ENCODE results near the gene RNF2.
"Not testable (repeated sequence)": the region's sequence is repeated elsewhere in the genome, so short reads cannot be mapped to it uniquely, and the experiment has no call there.

RNF2 gene
- 28.1 to 30.9 reads per million in 2 donors for total RNA-seq

- DNase-seq = peak; percentile 79
Observed at GRCh38 chr1:185044981-185045813, at the start of gene RNF2. Gene RNF2, plus strand, starts transcription at chr1:185045558. Its CDS starts 41,996 bp downstream, at chr1:185087554.

GRCh38 chr1:184999974-185000373 is 45.4 kb upstream of the RNF2 start:
- DNase-seq = not testable (repeated sequence)

- DNase-seq = not testable (repeated sequence)
Observed at GRCh38 chr1:185001312-185001880, 44.0 kb upstream of the RNF2 start.

- DNase-seq = no peak
Observed at GRCh38 chr1:185008838-185009237, 36.5 kb upstream of the RNF2 start.

GRCh38 chr1:185010361-185010760 is 35.0 kb upstream of the RNF2 start:
- DNase-seq = no peak

- no peak for DNase-seq
Observed at GRCh38 chr1:185014941-185015340, 30.4 kb upstream of the RNF2 start.

GRCh38 chr1:185015631-185016030 is 29.7 kb upstream of the RNF2 start:
- DNase-seq = no peak

- DNase-seq = no peak
Observed at GRCh38 chr1:185016880-185017279, 28.5 kb upstream of the RNF2 start.

GRCh38 chr1:185017338-185017737 is 28.0 kb upstream of the RNF2 start:
- no peak for DNase-seq

GRCh38 chr1:185017966-185018365 is 27.4 kb upstream of the RNF2 start:
- no peak for DNase-seq

- DNase-seq = no peak
Observed at GRCh38 chr1:185027252-185027882, 18.0 kb upstream of the RNF2 start.

- DNase-seq = no peak
Observed at GRCh38 chr1:185033686-185034085, 11.7 kb upstream of the RNF2 start.

- DNase-seq = no peak
Observed at GRCh38 chr1:185035258-185035657, 10.1 kb upstream of the RNF2 start.

GRCh38 chr1:185038813-185039376 is 6.5 kb upstream of the RNF2 start:
- DNase-seq = no peak

- DNase-seq = no peak
Observed at GRCh38 chr1:185039726-185040407, 5.5 kb upstream of the RNF2 start.

- no peak for DNase-seq
Observed at GRCh38 chr1:185040408-185040735, 5.0 kb upstream of the RNF2 start.

- no peak for DNase-seq
Observed at GRCh38 chr1:185041742-185042141, 3.6 kb upstream of the RNF2 start.

GRCh38 chr1:185042737-185043136 is 2.6 kb upstream of the RNF2 start:
- no peak for DNase-seq

GRCh38 chr1:185044387-185044786 is 971 bp upstream of the RNF2 start:
- DNase-seq = no peak

- no peak for DNase-seq
Observed at GRCh38 chr1:185045814-185046492, 595 bp downstream of the RNF2 start.

- no peak for DNase-seq
Observed at GRCh38 chr1:185046668-185047067, 1.3 kb downstream of the RNF2 start.

GRCh38 chr1:185049670-185050069 is 4.3 kb downstream of the RNF2 start:
- no peak for DNase-seq

Measured in activated gamma-delta T cell (primary cell).